ENCODE measurements around the gene ARPC3. TPM values are rescaled to one million over a fixed set of nuclear protein-coding genes. Genes with fewer than 3 reads are reported as not detected.

ARPC3 gene
- total RNA-seq, result 306 and 650 TPM in 2 replicates

DNA sequence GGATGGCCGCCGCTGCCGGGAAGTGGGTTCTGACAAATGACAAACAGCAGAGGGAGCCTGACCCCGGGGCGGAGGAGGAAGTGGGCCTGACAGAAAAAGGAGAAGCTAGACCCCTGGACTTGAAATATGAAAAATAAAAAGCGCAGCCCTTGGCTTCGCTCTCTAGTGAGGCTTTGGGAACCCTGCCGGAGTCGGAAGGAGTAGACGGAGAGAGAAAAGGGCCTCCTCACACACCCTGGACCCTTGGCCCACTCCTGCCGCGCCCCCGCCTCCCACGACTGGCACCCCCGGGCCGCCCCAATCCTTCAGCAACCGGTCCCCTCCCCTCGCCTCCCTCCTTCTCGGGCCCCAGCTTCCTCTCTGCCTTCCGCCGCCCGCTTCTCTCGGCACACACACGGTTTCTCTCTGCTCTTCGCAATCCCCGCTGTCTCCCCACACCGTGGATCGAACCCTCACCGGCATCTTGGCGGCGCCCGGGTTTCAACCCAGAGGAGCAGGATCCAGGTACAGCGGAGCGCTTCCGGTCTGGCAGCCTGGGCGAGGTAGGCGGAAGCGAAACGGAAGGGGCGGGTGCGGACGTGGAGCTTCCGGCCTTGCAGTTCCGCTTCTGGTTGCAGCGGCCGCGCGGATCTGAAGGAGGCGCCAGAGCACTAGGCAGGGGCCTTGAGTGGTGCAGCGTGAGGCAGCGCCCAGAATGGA lies at the start of gene ARPC3:
ARPC3 (minus strand) TSS at position 539 of the 699 bp plus-strand sequence; CDS start at position 462, 77 bp downstream.

DNA sequence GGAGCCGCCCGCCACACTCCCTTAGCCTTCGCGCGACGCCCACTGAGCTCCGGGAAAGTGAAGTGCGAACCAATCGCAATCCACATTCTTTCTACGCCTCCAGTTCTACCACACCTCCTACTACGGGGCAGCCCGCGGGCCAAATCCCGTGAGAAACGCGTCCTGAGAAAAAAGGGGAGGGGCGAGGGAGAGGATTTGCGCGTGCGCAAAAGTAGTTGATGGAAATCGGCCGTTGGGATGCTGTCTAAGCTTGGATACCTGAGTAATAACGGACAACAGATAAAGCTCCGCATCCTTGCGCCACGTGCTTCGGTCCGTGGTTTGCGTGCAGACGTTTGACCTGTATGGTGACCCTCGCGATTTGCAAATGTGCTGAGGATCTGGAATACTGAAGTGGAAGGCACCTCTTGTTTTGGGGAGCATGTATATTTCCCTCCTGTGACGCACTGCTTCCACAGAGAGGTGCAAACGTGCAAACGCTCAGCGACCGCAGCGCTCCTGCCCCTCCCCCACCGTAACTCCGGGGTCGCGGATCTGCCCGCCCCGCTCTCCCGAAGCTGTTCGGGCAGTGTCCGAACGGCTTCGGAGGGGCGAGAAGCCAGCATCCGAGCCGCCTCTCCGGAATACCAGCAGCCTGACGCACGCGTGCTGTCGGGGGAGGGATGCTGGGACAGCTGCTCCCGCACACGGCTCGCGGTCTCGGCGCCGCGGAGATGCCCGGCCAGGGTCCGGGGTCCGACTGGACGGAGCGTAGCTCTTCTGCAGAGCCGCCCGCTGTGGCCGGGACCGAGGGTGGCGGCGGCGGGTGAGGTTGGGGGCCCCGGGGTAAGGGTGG lies 18.3 kb upstream of the ARPC3 start, which contains the start of the genes FAM216A and GPN3:
FAM216A (plus strand) TSS at position 632 of the 835 bp plus-strand sequence; CDS start at position 663, 31 bp downstream.
GPN3 (minus strand) TSS at position 44 of the 835 bp plus-strand sequence. CDS start 54 bp downstream, outside the sequence.

GRCh38 chr12:110403146-110403975 lies 46.8 kb downstream of the ARPC3 start, which contains the start of gene ANAPC7:
Gene ANAPC7 (minus strand): TSS chr12:110403708. CDS start chr12:110403627, 81 bp downstream.

Other genes starting within 250 kb of the ARPC3 start
- gene ATP2A2, start 169.1 kb downstream of the ARPC3 start, total RNA-seq, result 114 and 123 TPM in 2 replicates
- 29.8 and 39.6 TPM in 2 replicates for gene ANAPC7, start 46.6 kb downstream of the ARPC3 start, total RNA-seq
- 7.2 and 16.0 TPM in 2 replicates for gene GPN3, start 17.9 kb upstream of the ARPC3 start, total RNA-seq
- gene FAM216A, start 18.5 kb upstream of the ARPC3 start, total RNA-seq, result 9.0 and 21.2 TPM in 2 replicates
- 64.5 and 103 TPM in 2 replicates for gene VPS29, start 51.8 kb upstream of the ARPC3 start, total RNA-seq
- 0.16 and 0.25 TPM in 2 replicates for gene RAD9B, start 52.0 kb upstream of the ARPC3 start, total RNA-seq
- 7.2 and 9.6 TPM in 2 replicates for gene PPTC7, start 133.0 kb upstream of the ARPC3 start, total RNA-seq
- 23.0 and 41.2 TPM in 2 replicates for gene TCTN1, start 163.8 kb upstream of the ARPC3 start, total RNA-seq
- 2.3 and 3.5 TPM in 2 replicates for gene HVCN1, start 238.8 kb upstream of the ARPC3 start, total RNA-seq

Data from mesangial cell (primary cell).